Upper lobe of right lung (tissue), 1 donor: ENCODE measurements around the gene ANXA2. TPM values are rescaled to one million over a fixed set of nuclear protein-coding genes. Genes with fewer than 3 reads are reported as not detected.

Source experiments
- ATAC-seq: fragments of 200-7000 bp; cut with Tn5 transposase; one replicate; pipeline ENCODE4 v1.9.1; 2020; ENCODE audit warnings: mild to moderate bottlenecking, moderate library complexity
- DNase-seq: peaks from one replicate; pipeline ENCODE4 v3.0.0-alpha.2; 2020
- H3K27ac ChIP-seq: fragments of 200-600 bp; one replicate; pipeline ENCODE4 v1.8.0; 2022
- H3K27me3 ChIP-seq: fragments of 200-600 bp; one replicate; pipeline ENCODE4 v1.8.0; 2022; ENCODE audit warnings: mild to moderate bottlenecking
- H3K36me3 ChIP-seq: fragments of 200-600 bp; one replicate; pipeline ENCODE4 v1.8.0; 2022
- H3K4me1 ChIP-seq: fragments of 200-600 bp; one replicate; pipeline ENCODE4 v1.8.0; 2022
- H3K4me3 ChIP-seq: fragments of 200-600 bp; one replicate; pipeline ENCODE4 v1.8.0; 2022; ENCODE audit warnings: mild to moderate bottlenecking
- H3K9me3 ChIP-seq: fragments of 200-600 bp; one replicate; pipeline ENCODE4 v1.8.0; 2022
- intact Hi-C: fragments of 100-400 bp; cut with DNase I; formaldehyde crosslinking; loops from one replicate; pipeline ENCODE4 v1.11.0; 2022
- total RNA-seq: library from RNA; stranded (reverse); fragmentation: NEBNext Ultra II Directional; extraction: Animal tissue kit (Norgen Biotek cat#: 25700); gene quantifications from one replicate; pipeline ENCODE4 v1.2.1, GENCODE V29; 2021
- TF ChIP-seq, protein P1 (sequence below): fragments of 200-600 bp; IDR thresholded peaks from one replicate; pipeline ENCODE4 v1.8.0; 2022; ENCODE audit warnings: antibody characterized with exemption
- donor health status: DM: no; HTN: yes; CAD: no; lungs with severe emphysema.

The ANXA2 gene
- total RNA-seq, 1 donor from 2014 or later: 818 TPM

DNA sequence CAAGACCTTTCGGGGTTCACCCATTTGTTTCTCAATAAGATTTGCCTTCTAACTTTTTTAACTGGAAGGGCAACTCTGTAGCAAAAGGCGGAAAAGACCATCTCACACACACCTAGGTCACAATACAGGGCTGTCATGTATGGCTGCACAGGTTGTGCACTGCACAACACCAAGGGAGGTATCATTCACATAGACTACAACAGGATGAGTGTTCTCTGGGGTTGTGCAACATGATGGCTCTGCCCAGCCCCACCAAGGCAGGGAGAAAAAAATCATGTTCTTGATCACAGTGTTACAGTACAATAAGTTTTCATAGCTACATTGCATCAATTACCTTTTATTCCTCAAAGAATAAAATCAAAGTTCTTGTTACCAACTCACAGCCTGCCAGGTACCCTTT, 52.8 kb downstream of the ANXA2 start:
- Histone ChIP-seq H3K4me3 (no peak overlapping the region), H3K4me1 (no peaks in the 10 kb centered on the region), H3K36me3 (peaks cover 46% of the 10 kb centered on the region), H3K27ac (no peak overlapping the region), H3K9me3 (no peaks in the 10 kb centered on the region), H3K27me3 (no peaks in the 10 kb centered on the region)
- DNase-seq: no peak
- ATAC-seq: peak; percentile 25
- TF ChIP-seq, protein P1, sequence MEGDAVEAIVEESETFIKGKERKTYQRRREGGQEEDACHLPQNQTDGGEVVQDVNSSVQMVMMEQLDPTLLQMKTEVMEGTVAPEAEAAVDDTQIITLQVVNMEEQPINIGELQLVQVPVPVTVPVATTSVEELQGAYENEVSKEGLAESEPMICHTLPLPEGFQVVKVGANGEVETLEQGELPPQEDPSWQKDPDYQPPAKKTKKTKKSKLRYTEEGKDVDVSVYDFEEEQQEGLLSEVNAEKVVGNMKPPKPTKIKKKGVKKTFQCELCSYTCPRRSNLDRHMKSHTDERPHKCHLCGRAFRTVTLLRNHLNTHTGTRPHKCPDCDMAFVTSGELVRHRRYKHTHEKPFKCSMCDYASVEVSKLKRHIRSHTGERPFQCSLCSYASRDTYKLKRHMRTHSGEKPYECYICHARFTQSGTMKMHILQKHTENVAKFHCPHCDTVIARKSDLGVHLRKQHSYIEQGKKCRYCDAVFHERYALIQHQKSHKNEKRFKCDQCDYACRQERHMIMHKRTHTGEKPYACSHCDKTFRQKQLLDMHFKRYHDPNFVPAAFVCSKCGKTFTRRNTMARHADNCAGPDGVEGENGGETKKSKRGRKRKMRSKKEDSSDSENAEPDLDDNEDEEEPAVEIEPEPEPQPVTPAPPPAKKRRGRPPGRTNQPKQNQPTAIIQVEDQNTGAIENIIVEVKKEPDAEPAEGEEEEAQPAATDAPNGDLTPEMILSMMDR: no peak
- intact Hi-C loops: no loop called here

DNA sequence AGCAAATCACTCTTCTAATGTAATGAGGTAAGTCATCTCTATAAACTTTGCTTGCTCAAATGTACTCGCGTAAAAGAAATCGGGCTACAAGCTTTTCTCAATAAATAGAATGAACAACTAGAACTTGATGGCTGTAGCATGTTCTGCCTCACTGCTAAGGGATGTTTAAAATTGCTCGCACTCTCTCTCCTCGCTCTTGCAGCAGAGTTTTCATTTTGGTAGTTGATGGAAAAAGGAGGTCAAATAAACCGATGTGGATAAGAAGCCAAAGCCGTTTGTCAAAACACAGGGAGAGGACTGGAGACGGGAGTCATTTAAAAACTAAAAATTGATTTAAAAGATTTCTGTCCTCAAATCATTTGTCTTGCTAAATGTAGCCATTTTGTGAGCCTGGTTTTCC, 53.3 kb downstream of the ANXA2 start:
- Histone ChIP-seq H3K27me3 (no peaks in the 10 kb centered on the region), H3K36me3 (peaks cover 46% of the 10 kb centered on the region), H3K9me3 (no peaks in the 10 kb centered on the region), H3K27ac (no peak overlapping the region), H3K4me1 (no peaks in the 10 kb centered on the region), H3K4me3 (no peak overlapping the region)
- ATAC-seq (no peak), DNase-seq (no peak)
- TF ChIP-seq, protein P1: no peak
- intact Hi-C loops: no loop called here

DNA sequence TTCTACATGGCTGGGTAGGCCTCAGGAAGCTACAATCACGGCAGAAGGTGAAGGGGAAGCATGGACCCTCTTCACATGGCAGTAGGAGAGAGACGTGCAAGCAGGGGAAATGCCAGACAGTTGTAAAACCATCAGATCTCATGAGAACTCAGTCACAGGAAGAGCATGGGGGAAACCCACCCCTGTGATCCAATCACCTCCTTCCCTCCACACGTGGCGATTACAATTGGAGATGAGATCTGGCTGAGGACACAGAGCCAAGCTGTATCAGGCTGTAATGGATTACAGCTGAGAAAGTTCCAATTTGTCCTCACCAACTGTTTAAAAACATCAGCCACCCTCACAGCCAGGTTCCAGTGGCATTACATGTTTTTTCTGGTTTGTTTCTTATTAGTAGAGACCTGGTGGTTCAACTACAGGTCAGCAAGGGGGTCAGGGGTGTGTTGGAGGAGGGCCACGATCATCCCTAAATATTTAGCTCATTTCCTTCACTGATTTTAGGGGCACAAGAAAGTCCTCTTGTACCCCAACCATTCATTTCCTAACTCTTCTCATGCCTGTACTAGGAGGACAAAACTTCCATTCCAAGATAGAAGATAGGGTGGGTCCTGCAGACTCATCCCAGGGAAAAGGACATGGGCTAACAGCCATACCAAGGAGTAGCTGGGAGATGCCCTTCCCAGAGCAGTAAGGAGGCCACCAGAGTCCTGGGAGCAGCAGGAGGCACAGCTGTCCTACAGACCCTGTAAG, 54.4 kb downstream of the ANXA2 start:
- ATAC-seq: no peak
- TF ChIP-seq, protein P1: no peak
- H3K27ac ChIP-seq: no peak overlapping the region

DNA sequence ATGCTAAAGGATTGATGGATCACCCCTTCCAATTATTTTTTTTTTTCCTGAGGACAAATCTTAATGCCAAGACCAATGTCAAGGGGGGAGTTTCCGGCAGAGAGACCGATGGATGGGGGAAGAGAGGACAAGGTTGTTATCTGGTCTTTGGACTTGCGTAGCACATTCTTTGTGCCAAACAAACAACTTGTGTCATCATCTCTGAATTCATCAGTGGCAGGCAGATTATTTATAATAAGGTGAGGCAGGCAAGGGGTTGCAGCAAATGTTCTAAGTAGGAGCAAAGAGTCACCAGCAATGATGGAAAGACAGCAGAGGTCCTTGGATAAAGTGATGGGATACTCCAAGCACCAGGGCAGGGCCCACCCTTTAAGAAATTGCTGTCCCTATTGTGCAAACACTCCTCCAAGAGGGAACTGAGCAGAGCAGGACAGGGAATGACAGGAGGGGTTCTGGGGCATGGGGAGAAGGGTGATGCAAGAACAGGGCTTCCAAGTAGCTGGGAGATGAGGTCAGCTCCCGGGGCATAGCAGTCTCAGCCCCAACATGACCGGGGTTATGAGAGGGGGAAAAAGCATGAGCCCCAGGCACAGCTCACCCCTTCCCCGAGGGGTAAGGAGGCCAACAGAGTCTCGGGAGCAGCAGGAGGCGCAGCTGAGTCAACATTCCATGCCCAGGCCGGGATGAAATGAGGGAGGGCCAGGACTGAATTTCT, 57.4 kb downstream of the ANXA2 start:
- ATAC-seq (peak; percentile 37), DNase-seq (no peak)
- peaks cover 5% of the 10 kb centered on the region for H3K36me3 ChIP-seq
- intact Hi-C loops: no loop called here
- H3K9me3 ChIP-seq: no peaks in the 10 kb centered on the region
- no peak overlapping the region for H3K27ac ChIP-seq
- TF ChIP-seq, protein P1: no peak
- no peaks in the 10 kb centered on the region for H3K4me1 ChIP-seq
- no peaks in the 10 kb centered on the region for H3K27me3 ChIP-seq
- H3K4me3 ChIP-seq: no peak overlapping the region

More for the DNA sequence above, 54.4 kb downstream of the ANXA2 start:
- intact Hi-C loops: no loop called here
- DNase-seq: no peak
- Histone ChIP-seq H3K4me3 (no peak overlapping the region), H3K9me3 (no peaks in the 10 kb centered on the region), H3K27me3 (no peaks in the 10 kb centered on the region), H3K36me3 (peaks cover 35% of the 10 kb centered on the region), H3K4me1 (no peaks in the 10 kb centered on the region)

DNA sequence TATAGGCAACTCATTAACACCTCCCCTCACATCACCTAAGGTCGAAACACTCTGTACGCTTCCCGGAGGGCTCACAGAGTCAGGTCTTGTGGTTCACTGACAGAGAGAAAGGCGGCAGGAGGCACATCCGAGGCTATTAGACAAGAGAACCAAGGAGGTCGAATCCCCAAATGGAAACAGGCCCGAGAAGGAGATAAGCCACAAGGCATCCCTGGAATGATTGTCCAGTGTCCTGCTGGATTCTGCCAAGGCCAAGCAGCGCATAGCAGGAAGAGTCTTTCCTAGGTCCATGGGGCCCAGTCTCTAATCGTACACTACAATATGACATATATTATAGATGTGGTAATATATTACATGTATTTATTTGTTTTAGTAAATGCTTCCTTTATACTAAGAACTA, 58.5 kb downstream of the ANXA2 start:
- Histone ChIP-seq H3K9me3 (no peaks in the 10 kb centered on the region), H3K4me3 (no peak overlapping the region), H3K36me3 (no peaks in the 10 kb centered on the region), H3K27me3 (no peaks in the 10 kb centered on the region), H3K4me1 (no peaks in the 10 kb centered on the region), H3K27ac (no peak overlapping the region)
- TF ChIP-seq, protein P1: no peak
- DNase-seq (no peak), ATAC-seq (no peak)
- intact Hi-C loops: no loop called here
